ENCODE results near the gene STK40.
A peak's percentile ranks its signal among the peaks of the same experiment; 100 is the strongest.

The STK40 gene

GRCh38 chr1:36372617-36373016 is 13.1 kb downstream of the STK40 start:
- DNase-seq (ENCODE audit: low spot score): no peak

- peak; percentile 89 for DNase-seq (ENCODE audit: low spot score)
Measured at GRCh38 chr1:36369061-36369861, 16.5 kb downstream of the STK40 start.

GRCh38 chr1:36367798-36368197 is 17.9 kb downstream of the STK40 start:
- no peak for DNase-seq (ENCODE audit: low spot score)

GRCh38 chr1:36367066-36367465 is 18.7 kb downstream of the STK40 start:
- no peak for DNase-seq (ENCODE audit: low spot score)

- DNase-seq (ENCODE audit: low spot score): no peak
Measured at GRCh38 chr1:36366091-36366661, 19.5 kb downstream of the STK40 start.

GRCh38 chr1:36365381-36365780 is 20.3 kb downstream of the STK40 start:
- no peak for DNase-seq (ENCODE audit: low spot score)

GRCh38 chr1:36359911-36360550 is 25.7 kb downstream of the STK40 start:
- DNase-seq (ENCODE audit: low spot score): no peak

GRCh38 chr1:36359383-36359782 is 26.3 kb downstream of the STK40 start:
- DNase-seq (ENCODE audit: low spot score): no peak

- DNase-seq (ENCODE audit: low spot score): no peak
Measured at GRCh38 chr1:36358514-36359084, 27.1 kb downstream of the STK40 start.

GRCh38 chr1:36355811-36356210 is 29.9 kb downstream of the STK40 start:
- no peak for DNase-seq (ENCODE audit: low spot score)

- DNase-seq (ENCODE audit: low spot score): no peak
Measured at GRCh38 chr1:36354486-36354885, 31.2 kb downstream of the STK40 start.

- no peak for DNase-seq (ENCODE audit: low spot score)
Measured at GRCh38 chr1:36352910-36353878, 32.5 kb downstream of the STK40 start.

GRCh38 chr1:36352125-36352909 is 33.4 kb downstream of the STK40 start:
- no peak for DNase-seq (ENCODE audit: low spot score)

GRCh38 chr1:36351227-36351977 is 34.3 kb downstream of the STK40 start:
- DNase-seq (ENCODE audit: low spot score): no peak

GRCh38 chr1:36350659-36351226 is 35.0 kb downstream of the STK40 start:
- DNase-seq (ENCODE audit: low spot score): no peak

GRCh38 chr1:36349839-36350238 is 35.9 kb downstream of the STK40 start:
- DNase-seq (ENCODE audit: low spot score): no peak

GRCh38 chr1:36349241-36349671 is 36.5 kb downstream of the STK40 start:
- no peak for DNase-seq (ENCODE audit: low spot score)

GRCh38 chr1:36346741-36347370 is 38.9 kb downstream of the STK40 start:
- no peak for DNase-seq (ENCODE audit: low spot score)

GRCh38 chr1:36345353-36345752 is 40.4 kb downstream of the STK40 start:
- no peak for DNase-seq (ENCODE audit: low spot score)

GRCh38 chr1:36344395-36344680 is 41.4 kb downstream of the STK40 start:
- DNase-seq (ENCODE audit: low spot score): no peak
